GM18526 (cell line): ENCODE measurements around the gene TENT4A.

Experiments used
- POLR2A ChIP-seq: IDR thresholded peaks from 3 replicates; pipeline ENCODE4 v1.6.1; 2011; ENCODE audit not compliant: insufficient read length; ENCODE audit errors: extremely low read depth

TENT4A gene

DNA sequence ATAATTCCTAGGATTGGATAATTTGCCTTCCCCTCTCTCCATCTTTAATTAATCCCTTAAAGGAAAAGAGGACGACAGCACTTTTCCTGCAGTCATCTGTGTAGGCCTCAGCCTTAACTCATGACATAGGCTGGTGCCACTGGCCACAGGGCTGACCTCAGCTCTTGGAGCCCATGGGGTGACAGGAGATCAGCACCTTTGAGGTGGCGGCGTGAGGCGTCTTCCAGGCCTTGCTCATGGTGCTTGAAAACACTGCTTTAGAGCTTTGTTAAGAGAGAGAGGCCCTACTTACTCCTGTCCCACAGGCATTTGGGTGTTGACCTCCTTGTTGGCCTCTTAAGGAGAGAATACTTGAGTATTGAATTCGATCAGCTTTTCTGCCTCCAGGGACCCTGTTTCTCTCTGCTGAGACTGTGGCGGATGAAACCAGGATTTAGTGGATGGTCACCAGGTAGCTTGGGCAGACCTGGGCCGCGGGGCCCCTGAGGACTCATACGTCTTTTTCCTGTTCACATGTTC, 23.4 kb downstream of the TENT4A start:
- TF ChIP-seq POLR2A, result no peak

DNA sequence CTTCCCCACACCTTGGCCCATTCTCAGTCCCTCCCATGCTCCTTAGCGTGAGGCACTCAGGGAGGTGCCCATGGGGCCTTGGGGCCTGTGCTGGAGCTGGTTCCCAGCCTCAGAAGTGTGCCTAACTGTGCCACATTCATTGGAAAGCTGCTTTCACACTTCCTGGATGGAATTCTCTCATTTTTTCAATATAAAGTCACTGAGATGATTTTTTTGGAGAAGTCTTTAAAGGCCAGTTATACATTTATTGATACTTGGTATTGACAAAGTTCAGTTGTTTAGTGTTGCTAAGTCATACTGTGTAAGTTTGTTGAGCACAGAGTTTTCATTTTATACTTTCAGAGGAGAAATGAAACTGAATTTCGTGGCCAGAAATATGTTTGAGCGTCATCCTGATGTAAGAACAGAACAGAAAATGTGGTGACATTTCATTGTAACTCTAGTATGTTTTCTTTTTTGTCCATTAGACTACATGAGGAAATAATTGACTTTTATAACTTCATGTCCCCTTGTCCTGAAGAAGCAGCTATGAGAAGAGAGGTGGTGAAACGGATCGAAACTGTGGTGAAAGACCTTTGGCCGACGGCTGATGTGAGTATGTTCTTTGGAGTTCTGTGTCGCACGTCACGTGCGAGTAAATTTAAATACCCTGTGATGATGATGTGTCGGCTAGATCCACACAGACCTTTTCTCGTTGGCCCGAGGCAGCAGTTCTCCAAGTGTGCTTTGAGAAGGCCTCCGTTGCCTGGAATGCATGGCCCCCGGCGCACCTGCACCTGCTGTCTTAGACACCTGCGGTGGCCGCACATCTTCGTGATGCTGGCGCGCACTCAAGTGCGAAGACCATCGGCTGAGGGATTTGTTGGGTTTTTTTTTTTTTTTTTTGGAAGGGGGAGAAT, 24.1 kb downstream of the TENT4A start:
- TF ChIP-seq POLR2A, result peak; percentile 23

DNA sequence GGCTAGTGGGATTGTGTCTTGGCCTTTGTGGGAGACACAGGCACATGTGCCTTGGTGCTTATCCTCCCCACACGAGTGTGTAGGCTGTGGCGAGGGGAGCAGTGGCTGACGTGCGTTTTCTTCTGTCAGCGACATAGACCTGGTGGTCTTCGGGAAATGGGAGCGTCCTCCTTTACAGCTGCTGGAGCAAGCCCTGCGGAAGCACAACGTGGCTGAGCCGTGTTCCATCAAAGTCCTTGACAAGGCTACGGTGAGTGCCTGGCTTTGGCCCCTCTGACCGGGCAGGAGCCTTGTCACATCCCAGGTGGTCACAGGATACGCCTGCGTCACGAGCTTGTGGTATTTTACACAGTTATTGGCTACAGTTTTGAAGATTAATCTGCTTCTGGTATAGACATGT, 26.4 kb downstream of the TENT4A start:
- TF ChIP-seq POLR2A, result no peak

DNA sequence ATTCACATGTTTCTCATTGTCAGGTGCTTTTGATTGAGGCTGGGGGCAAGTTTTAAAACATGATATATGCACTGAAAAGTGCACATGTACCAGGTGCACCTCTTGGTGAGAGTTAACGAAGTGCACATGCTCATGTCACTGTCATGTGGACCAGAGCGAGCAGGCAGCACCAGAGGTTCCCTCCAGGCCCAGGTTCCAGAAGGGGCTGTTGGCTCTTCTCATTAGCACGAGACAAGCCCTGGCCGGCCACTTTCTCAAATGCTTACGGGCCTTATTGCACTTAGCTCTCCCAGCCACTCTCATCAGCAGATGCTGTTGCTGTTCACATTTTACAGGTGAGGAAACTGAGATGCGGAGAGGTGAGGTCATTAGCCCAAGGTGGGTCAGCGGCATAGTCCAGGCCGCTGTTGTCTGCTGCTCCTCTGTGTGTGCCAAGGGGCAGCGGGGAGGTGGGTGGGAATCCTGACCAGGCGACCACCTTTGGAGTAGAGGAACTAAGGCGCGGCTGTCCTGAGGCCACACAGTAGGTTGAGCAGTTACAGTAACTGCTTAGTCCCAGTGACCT, 27.4 kb downstream of the TENT4A start:
- TF ChIP-seq POLR2A, result no peak

DNA sequence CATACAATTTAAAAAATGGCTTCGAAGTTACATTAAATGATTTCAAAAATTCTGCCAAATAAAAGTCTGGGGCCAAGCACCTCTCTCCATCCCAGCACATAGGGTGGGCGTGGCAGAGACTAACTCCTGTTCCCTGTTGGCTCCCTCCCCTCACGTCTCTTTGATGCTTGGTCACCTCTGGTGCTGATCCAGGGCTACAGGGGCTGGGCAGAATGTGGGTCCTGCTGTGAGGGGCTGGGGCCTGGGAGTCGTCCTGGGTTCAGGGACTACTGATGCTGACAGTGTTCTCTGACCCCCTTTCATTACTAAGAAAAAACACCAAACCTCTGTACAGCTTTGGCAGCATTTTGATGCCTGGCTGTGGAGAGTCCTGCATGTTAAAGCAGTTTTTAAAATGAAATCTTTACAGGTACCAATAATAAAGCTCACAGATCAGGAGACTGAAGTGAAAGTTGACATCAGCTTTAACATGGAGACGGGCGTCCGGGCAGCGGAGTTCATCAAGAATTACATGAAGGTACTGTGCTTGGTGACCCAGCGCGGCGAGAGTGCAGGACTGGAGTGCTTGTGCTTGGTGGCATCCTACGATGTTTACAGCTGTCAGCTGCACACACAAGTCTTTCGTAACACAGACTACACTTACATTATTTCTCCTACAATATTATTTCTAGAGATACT, 29.0 kb downstream of the TENT4A start:
- no peak for TF ChIP-seq POLR2A

DNA sequence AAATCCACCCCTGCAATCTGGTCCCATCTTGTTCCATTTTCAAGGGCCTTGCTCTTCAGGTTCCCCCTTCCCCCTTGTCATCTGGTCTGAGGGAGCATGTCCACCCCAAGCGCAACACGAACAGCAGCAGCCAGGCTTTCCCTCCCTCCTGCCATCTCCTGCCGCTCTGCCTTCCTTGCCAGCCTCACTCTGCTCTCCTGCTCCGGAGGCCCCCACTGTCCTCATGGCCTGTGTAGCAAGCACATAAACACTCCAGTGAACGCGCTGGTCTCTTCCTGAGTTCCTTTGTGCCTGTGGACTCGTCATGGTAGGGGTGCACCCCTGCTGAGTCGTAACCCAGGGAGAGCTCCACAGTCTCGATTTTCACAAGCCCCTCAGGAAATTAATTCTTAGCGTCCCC, 29.9 kb downstream of the TENT4A start:
- no peak for TF ChIP-seq POLR2A

DNA sequence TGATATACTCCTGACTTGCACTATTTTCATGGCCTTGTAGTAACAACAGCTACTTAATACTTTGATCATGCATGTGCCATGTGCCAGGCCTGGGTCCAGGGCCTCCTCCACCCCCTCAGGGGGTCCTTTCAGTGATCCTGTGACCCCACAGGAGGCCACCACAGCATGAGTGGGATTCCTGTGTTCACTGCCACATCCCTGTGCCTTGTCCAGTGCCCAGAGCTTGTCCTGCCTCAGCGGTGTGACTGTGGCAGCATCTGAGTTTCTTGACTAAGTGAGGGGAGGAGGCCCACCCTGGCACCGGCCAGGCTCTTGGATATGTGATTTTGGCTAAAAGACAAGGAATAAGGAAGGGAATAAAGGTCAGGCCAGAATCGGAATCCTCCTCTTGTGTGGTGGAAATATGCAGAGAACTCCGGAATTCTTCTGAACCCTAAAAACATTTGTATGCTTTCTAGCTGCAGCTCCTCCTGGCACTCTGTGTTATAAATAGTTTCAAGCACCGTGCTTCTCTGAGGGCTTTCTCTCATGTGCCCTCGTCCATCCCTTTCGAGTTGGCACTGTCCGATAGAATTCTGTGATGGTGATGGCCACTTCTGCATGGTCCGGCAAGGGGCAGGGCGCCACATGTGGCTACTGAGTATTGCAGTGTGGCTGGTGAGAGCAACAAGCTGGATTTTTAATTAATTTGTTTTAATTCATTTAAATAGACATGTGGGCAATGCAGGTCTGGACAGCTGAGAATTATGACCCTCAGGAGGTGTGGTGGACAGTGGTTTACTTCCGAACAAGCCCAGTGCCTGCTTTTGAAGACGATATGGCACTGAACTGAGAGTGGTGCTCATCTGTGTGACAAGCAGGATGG, 31.8 kb downstream of the TENT4A start:
- no peak for TF ChIP-seq POLR2A

DNA sequence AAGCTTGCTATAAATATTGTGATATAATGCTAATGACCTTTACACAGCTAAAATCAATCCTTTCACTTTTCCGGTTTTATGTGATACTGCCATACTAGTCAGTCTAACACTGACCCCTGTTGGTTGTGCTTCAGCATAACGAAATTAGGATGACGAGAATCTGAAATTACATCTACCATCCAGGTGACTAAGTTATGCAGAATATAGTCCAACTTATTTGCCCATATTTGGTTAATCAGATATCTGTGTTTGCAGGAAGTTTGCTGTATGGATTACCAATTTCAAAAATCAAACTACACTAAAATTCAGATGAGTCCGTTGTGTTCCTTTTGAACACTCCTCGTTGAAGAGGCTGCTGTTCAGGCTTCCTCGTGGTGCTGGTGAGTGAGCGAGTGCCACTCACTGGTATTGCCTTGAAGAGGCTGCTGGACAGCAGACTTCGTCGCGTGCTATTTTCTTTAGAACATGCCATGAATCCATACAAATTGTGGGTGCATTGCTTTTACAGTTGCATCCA, 32.5 kb downstream of the TENT4A start:
- TF ChIP-seq POLR2A, result no peak

DNA sequence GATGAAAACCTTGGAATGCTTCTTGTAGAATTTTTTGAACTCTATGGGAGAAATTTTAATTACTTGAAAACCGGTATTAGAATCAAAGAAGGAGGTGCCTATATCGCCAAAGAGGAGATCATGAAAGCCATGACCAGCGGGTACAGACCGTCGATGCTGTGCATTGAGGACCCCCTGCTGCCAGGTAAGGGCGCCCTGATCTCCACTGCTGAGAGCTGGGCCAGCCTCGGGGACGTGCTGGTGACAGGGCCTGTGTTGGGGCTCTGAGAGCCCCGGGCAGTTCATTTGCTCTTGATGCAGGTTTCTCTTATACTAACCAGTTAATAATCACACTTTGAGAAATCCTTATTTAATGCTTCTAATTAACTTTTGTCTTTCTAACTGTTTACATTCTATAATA, 33.0 kb downstream of the TENT4A start:
- TF ChIP-seq POLR2A, result no peak

DNA sequence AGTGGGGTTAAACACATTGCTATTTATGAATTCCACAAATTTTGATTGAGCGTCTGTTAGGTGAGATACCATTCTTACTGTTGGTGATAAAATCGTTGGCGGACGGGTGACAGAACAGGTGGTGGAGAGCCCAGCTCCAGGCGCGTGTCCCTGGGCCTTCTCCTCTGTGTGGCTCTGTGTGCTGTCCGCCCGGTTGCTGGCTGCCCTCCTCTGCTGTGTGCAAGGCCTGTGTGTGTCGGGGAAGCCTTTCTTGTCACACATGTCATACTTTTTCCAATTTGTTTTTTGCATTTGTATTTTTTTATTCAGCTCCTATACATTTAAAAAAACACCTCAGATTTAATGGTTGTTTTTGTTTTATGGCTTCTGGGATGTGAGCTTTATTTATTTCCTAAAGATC, 33.9 kb downstream of the TENT4A start:
- TF ChIP-seq POLR2A, result no peak

DNA sequence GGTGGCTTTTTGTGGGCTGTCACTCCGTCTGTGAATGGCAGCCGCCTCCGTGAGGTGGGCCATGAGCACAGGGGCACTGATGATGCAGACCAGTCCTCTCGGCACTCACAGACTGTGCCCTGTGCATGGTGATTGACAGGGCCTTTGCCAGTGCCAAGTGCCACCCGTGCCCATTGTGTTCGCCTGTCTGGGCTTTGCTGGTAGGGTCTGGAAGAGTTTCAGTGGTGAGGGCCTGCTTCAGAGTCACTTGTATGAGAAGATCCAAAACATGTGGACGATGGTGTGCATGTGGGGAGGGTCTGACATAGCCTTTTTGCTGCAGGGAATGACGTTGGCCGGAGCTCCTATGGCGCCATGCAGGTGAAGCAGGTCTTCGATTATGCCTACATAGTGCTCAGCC, 34.9 kb downstream of the TENT4A start:
- TF ChIP-seq POLR2A, result no peak

DNA sequence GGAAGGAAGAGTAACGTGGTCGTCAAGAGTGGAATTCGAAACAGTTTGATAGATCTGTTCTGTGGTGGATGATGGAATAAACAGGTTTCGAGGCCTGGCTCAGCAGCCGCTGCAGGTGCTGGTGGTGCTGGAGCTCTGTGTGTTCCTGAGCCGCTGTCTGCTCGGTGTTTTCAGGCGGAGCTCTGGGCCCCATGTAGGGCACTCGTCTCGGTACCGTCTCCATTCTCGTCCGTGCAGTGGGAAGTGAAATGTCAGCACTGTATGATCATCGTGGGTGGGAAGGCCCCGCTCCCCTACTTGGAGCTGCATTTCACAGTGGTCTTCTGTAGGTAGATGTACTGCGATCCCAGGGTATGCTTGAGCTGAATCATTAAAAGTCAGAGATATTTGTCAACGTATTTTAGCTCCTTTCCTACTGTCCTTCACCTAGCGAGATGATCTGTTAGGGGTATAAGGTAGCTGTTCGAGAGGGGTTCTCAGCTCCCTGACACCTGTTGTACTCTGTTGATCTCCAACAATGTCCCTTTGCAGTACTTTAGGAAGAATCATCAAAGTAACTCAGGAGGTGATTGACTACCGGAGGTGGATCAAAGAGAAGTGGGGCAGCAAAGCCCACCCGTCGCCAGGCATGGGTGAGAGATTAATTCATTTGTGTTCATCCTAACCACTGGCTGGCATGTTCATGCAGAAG, 35.9 kb downstream of the TENT4A start:
- TF ChIP-seq POLR2A, result no peak

DNA sequence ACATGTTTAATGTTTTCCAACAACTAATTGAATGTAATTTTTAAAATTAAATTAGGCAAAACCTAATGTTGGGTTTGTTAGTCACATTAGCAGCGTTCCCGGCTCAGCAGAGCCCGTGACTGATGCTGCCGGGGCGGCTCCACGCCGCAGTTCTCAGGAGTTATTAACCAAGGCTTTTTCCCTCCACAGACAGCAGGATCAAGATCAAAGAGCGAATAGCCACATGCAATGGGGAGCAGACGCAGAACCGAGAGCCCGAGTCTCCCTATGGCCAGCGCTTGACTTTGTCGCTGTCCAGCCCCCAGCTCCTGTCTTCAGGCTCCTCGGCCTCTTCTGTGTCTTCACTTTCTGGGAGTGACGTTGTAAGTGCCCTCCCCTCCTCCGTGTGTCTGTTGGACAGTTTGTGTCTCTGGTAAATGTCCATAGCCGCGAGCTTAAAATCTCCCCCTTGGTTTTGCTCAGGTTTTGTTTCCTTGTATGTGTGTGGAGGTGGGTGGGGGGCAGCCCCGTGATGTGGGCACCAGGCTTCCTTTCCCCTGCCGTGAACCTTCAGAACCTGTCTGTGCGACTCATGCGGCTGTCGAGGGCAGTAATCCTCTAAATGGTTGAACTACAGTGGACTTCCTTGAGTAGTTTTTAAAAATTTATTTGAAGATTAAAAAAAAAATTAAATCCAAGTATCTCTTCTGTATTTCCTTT, 37.1 kb downstream of the TENT4A start:
- TF ChIP-seq POLR2A, result no peak
